ENCODE data around the gene LACRT. TPM values are rescaled to one million over a fixed set of nuclear protein-coding genes. Genes with fewer than 3 reads are reported as not detected.
"Not testable (repeated sequence)": the region's sequence is repeated elsewhere in the genome, so short reads cannot be mapped to it uniquely, and the experiment has no call there.

The LACRT gene
- total and polyA plus RNA-seq, 3 experiments from 2014 or later: not detected

DNA sequence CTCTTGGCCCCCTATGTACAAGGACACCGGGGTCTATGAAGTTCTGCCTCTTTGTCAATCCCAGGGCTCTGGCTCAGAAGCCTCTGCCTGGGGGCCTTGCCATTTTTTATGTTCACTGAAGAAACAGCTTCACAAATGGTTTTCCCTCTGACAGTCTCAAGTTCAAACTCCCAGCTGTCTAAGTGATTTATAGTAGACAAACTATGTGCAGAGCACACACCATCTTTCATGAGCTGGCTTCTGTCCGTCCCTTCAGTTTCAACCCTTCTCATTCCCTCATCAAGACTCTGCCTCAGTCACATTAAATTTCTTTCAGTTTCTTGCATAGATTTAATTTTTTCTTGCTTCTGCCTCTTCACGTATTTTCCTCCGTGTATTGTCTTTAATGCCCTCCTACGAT, 16.2 kb upstream of the LACRT start:
- ChIA-PET POLR2A (no interaction called here), CTCF (interaction anchor here (1.1 kb wide), 1 partner anchor 8 kb away, joined by 3 read pairs; no protein-coding TSS in a partner anchor)
- Mint-ChIP-seq H3K36me3 (no peaks in the 10 kb centered on the region), H3K9me3 (no peaks in the 10 kb centered on the region), H3K27me3 (peaks cover 4 to 53% of the 10 kb centered on the region in 2 donors), H3K4me1 (no peaks in the 10 kb centered on the region), H3K4me3 (no peak overlapping the region), H3K27ac (no peak overlapping the region)
- Histone ChIP-seq H3K27me3 (ENCODE audit: insufficient read depth, low read length, poor library complexity, severe bottlenecking) (no peaks in the 10 kb centered on the region), H3K4me1 (ENCODE audit: insufficient read depth, low read length) (no peaks in the 10 kb centered on the region), H3K36me3 (ENCODE audit: insufficient read depth, low read length) (no peaks in the 10 kb centered on the region), H3K27ac (ENCODE audit: low read depth, low read length) (no peak overlapping the region), H3K9me3 (ENCODE audit: low read length) (no peaks in the 10 kb centered on the region), H3K4me3 (ENCODE audit: low read length) (no peak overlapping the region)
- DNase-seq: no peak

GRCh38 chr12:54650409-54650808, 15.7 kb upstream of the LACRT start:
- no peak for DNase-seq
- POLR2A ChIA-PET: no interaction called here
- Histone ChIP-seq H3K27me3 (ENCODE audit: insufficient read depth, low read length, poor library complexity, severe bottlenecking) (no peaks in the 10 kb centered on the region), H3K36me3 (ENCODE audit: insufficient read depth, low read length) (no peaks in the 10 kb centered on the region), H3K4me3 (ENCODE audit: low read length) (no peak overlapping the region), H3K4me1 (ENCODE audit: insufficient read depth, low read length) (no peaks in the 10 kb centered on the region), H3K27ac (ENCODE audit: low read depth, low read length) (no peak overlapping the region), H3K9me3 (ENCODE audit: low read length) (no peaks in the 10 kb centered on the region)
- Mint-ChIP-seq H3K4me1 (no peaks in the 10 kb centered on the region), H3K27me3 (peaks cover 5 to 53% of the 10 kb centered on the region in 2 donors), H3K36me3 (no peaks in the 10 kb centered on the region), H3K9me3 (no peaks in the 10 kb centered on the region), H3K4me3 (no peak overlapping the region), H3K27ac (no peak overlapping the region)
- CTCF ChIA-PET: interaction anchor here (1.1 kb wide), 1 partner anchor 8 kb away, joined by 3 read pairs; no protein-coding TSS in a partner anchor

DNA sequence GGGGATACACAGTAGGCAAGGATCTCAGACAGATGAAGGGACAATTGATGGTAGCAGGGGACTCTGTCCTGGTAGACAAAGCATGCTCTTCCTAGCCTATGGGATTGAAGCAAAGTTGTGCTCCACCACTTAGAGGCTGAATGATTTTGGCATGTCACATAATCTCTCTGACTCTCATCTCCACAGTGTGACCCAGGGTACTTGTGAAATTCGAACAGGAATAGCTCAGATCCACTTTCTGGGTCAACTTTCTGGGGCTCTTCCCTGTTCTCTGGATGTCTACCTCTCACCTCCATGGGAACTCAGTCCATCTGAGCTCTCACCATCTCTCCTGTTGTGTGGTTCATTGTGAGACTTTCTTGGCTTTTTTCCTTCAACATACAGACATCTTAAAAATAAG, 15.1 kb upstream of the LACRT start:
- no peak overlapping the region for H3K4me3 ChIP-seq (ENCODE audit: low read length)
- H3K9me3 Mint-ChIP-seq: no peaks in the 10 kb centered on the region
- H3K36me3 ChIP-seq (ENCODE audit: insufficient read depth, low read length): no peaks in the 10 kb centered on the region
- no peaks in the 10 kb centered on the region for H3K27me3 ChIP-seq (ENCODE audit: insufficient read depth, low read length, poor library complexity, severe bottlenecking)
- POLR2A ChIA-PET: no interaction called here
- H3K36me3 Mint-ChIP-seq: no peaks in the 10 kb centered on the region
- H3K4me3 Mint-ChIP-seq: no peak overlapping the region
- CTCF ChIA-PET: interaction anchor here (1.1 kb wide), 1 partner anchor 9 kb away, joined by 3 read pairs; no protein-coding TSS in a partner anchor
- H3K27me3 Mint-ChIP-seq: peaks cover 7 to 55% of the 10 kb centered on the region in 2 donors
- no peak overlapping the region for H3K27ac Mint-ChIP-seq
- no peaks in the 10 kb centered on the region for H3K4me1 ChIP-seq (ENCODE audit: insufficient read depth, low read length)
- DNase-seq: no peak
- H3K9me3 ChIP-seq (ENCODE audit: low read length): no peaks in the 10 kb centered on the region
- no peaks in the 10 kb centered on the region for H3K4me1 Mint-ChIP-seq
- H3K27ac ChIP-seq (ENCODE audit: low read depth, low read length): no peak overlapping the region

GRCh38 chr12:54648265-54648664, 13.6 kb upstream of the LACRT start, which contains the start of gene DCD:
Gene DCD (minus strand): TSS chr12:54648365. CDS start chr12:54648303, 62 bp downstream.
- Histone ChIP-seq H3K27me3 (ENCODE audit: insufficient read depth, low read length, poor library complexity, severe bottlenecking) (no peaks in the 10 kb centered on the region), H3K9me3 (ENCODE audit: low read length) (no peaks in the 10 kb centered on the region), H3K4me1 (ENCODE audit: insufficient read depth, low read length) (no peaks in the 10 kb centered on the region), H3K36me3 (ENCODE audit: insufficient read depth, low read length) (no peaks in the 10 kb centered on the region), H3K4me3 (ENCODE audit: low read length) (no peak within 1 kb of the TSS), H3K27ac (ENCODE audit: low read depth, low read length) (no peak within 1 kb of the TSS)
- Mint-ChIP-seq H3K27me3 (peaks cover 7 to 59% of the 10 kb centered on the region in 2 donors), H3K4me1 (no peaks in the 10 kb centered on the region), H3K27ac (no peak within 1 kb of the TSS), H3K36me3 (no peaks in the 10 kb centered on the region), H3K9me3 (no peaks in the 10 kb centered on the region), H3K4me3 (no peak within 1 kb of the TSS)
- no peak for DNase-seq
- POLR2A ChIA-PET: no interaction called here
- CTCF ChIA-PET: interaction anchor here (0.9 kb wide), 1 partner anchor 16 kb away, joined by 3 read pairs; no protein-coding TSS in a partner anchor

GRCh38 chr12:54641554-54641953, 6.9 kb upstream of the LACRT start:
- Histone ChIP-seq H3K27ac (ENCODE audit: low read depth, low read length) (no peak overlapping the region), H3K4me3 (ENCODE audit: low read length) (no peak overlapping the region), H3K9me3 (ENCODE audit: low read length) (no peaks in the 10 kb centered on the region), H3K4me1 (ENCODE audit: insufficient read depth, low read length) (no peaks in the 10 kb centered on the region), H3K36me3 (ENCODE audit: insufficient read depth, low read length) (no peaks in the 10 kb centered on the region), H3K27me3 (ENCODE audit: insufficient read depth, low read length, poor library complexity, severe bottlenecking) (peaks cover 4% of the 10 kb centered on the region)
- H3K9me3 Mint-ChIP-seq: no peaks in the 10 kb centered on the region
- DNase-seq: no peak
- ChIA-PET CTCF (no interaction called here), POLR2A (no interaction called here)
- H3K36me3 Mint-ChIP-seq: no peaks in the 10 kb centered on the region
- no peaks in the 10 kb centered on the region for H3K4me1 Mint-ChIP-seq
- no peak overlapping the region for H3K4me3 Mint-ChIP-seq
- peaks cover 8 to 46% of the 10 kb centered on the region in 2 donors for H3K27me3 Mint-ChIP-seq
- no peak overlapping the region for H3K27ac Mint-ChIP-seq

- no peaks in the 10 kb centered on the region for H3K9me3 ChIP-seq (ENCODE audit: low read length)
- no peak overlapping the region for H3K4me3 ChIP-seq (ENCODE audit: low read length)
- no peak overlapping the region for H3K27ac ChIP-seq (ENCODE audit: low read depth, low read length)
- Mint-ChIP-seq H3K9me3 (no peaks in the 10 kb centered on the region), H3K27me3 (peaks cover 7 to 42% of the 10 kb centered on the region in 2 donors), H3K36me3 (no peaks in the 10 kb centered on the region), H3K4me1 (no peaks in the 10 kb centered on the region), H3K4me3 (no peak overlapping the region), H3K27ac (no peak overlapping the region)
- DNase-seq: no peak
- no peaks in the 10 kb centered on the region for H3K36me3 ChIP-seq (ENCODE audit: insufficient read depth, low read length)
- H3K27me3 ChIP-seq (ENCODE audit: insufficient read depth, low read length, poor library complexity, severe bottlenecking): peaks cover 4% of the 10 kb centered on the region
- POLR2A ChIA-PET: no interaction called here
- CTCF ChIA-PET: no interaction called here
- H3K4me1 ChIP-seq (ENCODE audit: insufficient read depth, low read length): no peaks in the 10 kb centered on the region
These were observed 6.4 kb upstream of the LACRT start for GRCh38 chr12:54641089-54641488.

- H3K4me3 Mint-ChIP-seq; H3K36me3 Mint-ChIP-seq; POLR2A ChIA-PET; H3K4me1 ChIP-seq (ENCODE audit: insufficient read depth, low read length); H3K27ac ChIP-seq (ENCODE audit: low read depth, low read length); CTCF ChIA-PET; DNase-seq; H3K9me3 Mint-ChIP-seq; H3K27ac Mint-ChIP-seq; H3K36me3 ChIP-seq (ENCODE audit: insufficient read depth, low read length); H3K9me3 ChIP-seq (ENCODE audit: low read length); H3K27me3 ChIP-seq (ENCODE audit: insufficient read depth, low read length, poor library complexity, severe bottlenecking); H3K4me3 ChIP-seq (ENCODE audit: low read length); H3K4me1 Mint-ChIP-seq: not testable (repeated sequence)
- peaks cover 8 to 37% of the 10 kb centered on the region in 2 donors for H3K27me3 Mint-ChIP-seq
These were observed 4.4 kb upstream of the LACRT start for GRCh38 chr12:54639112-54639511.

DNA sequence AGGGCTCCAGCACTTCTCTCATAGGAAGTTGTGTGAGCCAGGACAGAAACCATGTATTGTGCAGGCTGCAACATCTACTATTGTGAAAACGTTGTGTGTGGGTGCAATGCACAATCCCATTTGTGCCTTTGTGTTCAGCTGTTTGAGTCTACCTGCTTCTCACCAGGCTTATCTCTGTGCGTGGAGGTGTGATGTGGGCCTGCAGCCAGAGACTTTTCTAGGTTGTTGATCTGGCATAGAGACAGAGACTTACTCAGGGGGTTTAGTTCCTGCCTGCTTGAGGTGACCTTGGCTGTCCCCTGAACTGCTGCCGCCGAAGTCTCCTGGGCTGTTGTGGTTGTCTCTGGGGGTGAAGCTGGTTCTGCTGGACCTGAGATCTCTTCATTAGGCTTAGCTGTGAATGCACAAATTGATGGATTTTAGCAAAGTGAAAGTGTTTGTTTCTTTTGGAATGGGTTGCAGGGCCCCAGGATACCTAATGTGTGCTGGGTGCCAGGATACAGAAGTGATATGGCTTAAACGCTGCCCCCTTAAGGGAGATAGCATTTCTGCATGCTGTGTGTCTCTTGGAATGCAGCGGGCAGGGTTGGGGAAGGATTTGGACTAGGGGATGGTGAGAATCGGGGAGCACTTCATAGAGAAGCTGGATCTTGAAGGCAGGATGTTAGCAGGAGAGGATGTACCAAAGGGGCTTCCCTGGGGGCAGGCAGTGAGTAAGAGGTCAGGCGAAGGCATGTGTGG, 2.5 kb downstream of the LACRT start:
- Histone ChIP-seq H3K36me3 (ENCODE audit: insufficient read depth, low read length) (no peaks in the 10 kb centered on the region), H3K4me1 (ENCODE audit: insufficient read depth, low read length) (no peaks in the 10 kb centered on the region), H3K4me3 (ENCODE audit: low read length) (no peak overlapping the region), H3K27ac (ENCODE audit: low read depth, low read length) (no peak overlapping the region), H3K27me3 (ENCODE audit: insufficient read depth, low read length, poor library complexity, severe bottlenecking) (no peaks in the 10 kb centered on the region), H3K9me3 (ENCODE audit: low read length) (no peaks in the 10 kb centered on the region)
- ChIA-PET CTCF (interaction anchor here (0.9 kb wide), 1 partner anchor 17 kb away, joined by 3 read pairs; no protein-coding TSS in a partner anchor), POLR2A (no interaction called here)
- Mint-ChIP-seq H3K4me1 (no peaks in the 10 kb centered on the region), H3K27me3 (peaks cover 34 to 68% of the 10 kb centered on the region in 2 donors), H3K27ac (no peak overlapping the region), H3K36me3 (peaks cover 0 to 14% (median 0%) of the 10 kb centered on the region in 3 donors), H3K4me3 (no peak overlapping the region), H3K9me3 (peaks cover 4 to 8% (median 6%) of the 10 kb centered on the region in 5 donors)
- DNase-seq: no peak

All from CD8-positive, alpha-beta memory T cell (primary cell).